AG10803 (cell line): ENCODE results near the gene TP73.

Experiments used
- DNase-seq: peaks from one replicate; pipeline ENCODE4 v3.0.0; 2010; ENCODE audit warnings: low read depth
- H3K4me3 ChIP-seq: 2 replicates; pipeline ENCODE4 v1.5.1; 2011; ENCODE audit warnings: mild to moderate bottlenecking, low read length, control low read depth
- CTCF ChIP-seq: conservative IDR thresholded peaks from 2 replicates; pipeline ENCODE4 v1.5.1; 2011; ENCODE audit warnings: mild to moderate bottlenecking, low read length, control low read depth, inconsistent platforms

TP73 gene

DNA sequence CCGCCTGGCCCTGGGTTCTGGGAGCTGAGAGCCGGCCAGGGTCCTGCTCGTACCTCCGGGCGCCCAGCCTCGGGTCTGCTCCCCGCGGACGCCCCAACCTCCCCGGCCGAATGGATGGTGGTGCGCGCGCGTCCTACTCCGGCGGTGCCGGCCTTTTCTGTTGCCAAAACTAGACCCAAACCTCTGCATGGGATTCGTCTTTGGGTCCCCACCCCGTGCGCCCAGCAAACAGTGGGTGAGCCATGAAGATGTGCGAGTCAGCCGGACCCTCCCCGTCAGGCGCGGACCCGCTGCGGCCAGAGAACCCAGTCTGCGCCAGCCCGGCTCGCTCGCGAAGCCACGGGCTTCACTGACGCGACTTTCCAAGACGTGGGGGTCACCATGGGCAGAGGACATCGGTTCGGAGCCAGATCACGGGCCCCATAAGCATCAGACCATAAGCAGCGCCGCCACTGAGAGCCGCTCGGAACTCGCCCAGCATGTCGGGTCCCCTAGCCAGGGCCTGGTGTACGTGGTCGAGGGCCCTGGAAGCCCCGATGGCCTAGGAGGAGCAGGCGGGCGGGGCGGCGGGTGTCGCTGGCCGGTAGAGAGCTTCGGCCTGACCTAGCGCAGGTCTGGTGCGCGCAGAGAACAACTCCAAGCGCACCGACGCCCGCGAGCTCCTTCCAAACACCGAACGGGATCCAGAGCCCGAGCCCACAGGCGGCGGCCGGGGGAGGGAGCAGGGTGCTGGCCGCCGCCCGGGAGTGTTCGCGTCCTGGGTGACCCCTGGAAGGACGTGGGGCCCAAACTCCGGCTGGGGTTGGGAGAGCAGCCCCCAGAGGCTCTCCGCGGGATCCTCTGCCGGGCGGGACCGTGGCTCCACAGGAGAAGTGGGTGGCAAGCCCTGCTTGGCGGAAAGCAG lies 1.0 kb upstream of the TP73 start:
- no peak for DNase-seq
- no peak overlapping the region for H3K4me3 ChIP-seq
- TF ChIP-seq CTCF: no peak

- TF ChIP-seq CTCF: no peak
- no peak for DNase-seq
- no peak overlapping the region for H3K4me3 ChIP-seq
These were observed 401 bp downstream of the TP73 start for GRCh38 chr1:3652548-3653285.

GRCh38 chr1:3653286-3653618 lies 936 bp downstream of the TP73 start:
- DNase-seq: no peak
- H3K4me3 ChIP-seq: no peak overlapping the region
- no peak for TF ChIP-seq CTCF

- DNase-seq: no peak
- no peak for TF ChIP-seq CTCF
- no peak overlapping the region for H3K4me3 ChIP-seq
These were observed 2.4 kb downstream of the TP73 start for GRCh38 chr1:3654549-3655281.

DNA sequence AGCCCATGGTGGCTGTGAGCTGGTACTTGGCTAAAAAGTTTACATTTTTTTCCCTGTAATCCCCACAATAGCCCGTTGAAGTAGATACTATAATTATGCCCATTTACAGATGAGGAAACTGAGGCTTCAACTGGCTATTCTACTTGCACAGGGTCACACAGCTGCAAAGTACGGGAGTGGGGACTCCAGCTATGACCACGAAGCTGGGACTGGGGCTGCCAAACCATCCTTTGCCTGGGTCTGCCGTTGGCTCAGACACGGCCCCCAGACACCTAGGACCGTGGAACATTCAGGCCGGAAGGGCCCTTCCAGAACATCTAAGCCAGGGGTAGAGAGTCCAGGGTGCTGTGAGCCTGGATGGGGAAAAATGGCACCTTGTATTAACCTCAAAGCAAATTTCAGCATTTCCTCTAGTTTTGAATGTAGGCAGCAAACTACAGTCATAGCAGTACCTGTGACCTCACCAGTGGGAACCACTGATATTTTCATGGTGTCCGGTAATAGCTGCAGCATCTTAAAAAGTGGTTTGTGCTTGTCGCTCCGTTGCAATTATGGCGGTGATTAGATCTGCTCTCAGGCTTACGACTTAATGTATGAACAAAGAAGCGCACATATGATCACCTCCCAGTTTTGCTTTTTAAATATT lies 4.3 kb downstream of the TP73 start:
- TF ChIP-seq CTCF: no peak
- H3K4me3 ChIP-seq: no peak overlapping the region
- no peak for DNase-seq

- TF ChIP-seq CTCF: no peak
- no peak overlapping the region for H3K4me3 ChIP-seq
- no peak for DNase-seq
These were observed 4.8 kb downstream of the TP73 start for GRCh38 chr1:3657096-3657475.
